Heart left ventricle (tissue), 13 donors: Measurements from ENCODE around the gene TIGIT.

Experiments used
- POLR2A ChIP-seq, 2 donors: fragments of 450-650 bp; IDR thresholded peaks; one replicate each; pipeline ENCODE4 v1.6.1; 2017; ENCODE audit warnings: antibody characterized with exemption in 2 of 2, mild to moderate bottlenecking in 2 of 2, moderate library complexity in 2 of 2
- TF ChIP-seq, protein P1 (sequence below), 12 donors: fragments of 200-600 bp; sonication (generic) in 4 of 12; IDR thresholded peaks; one replicate each; pipeline versions ENCODE4 v1.5.0 to v1.8.0; 2018 to 2022; ENCODE audit warnings: antibody characterized with exemption in 12 of 12, mild to moderate bottlenecking in 5 of 12
- donor health status: ischemic (EF 13 %, LVEDD 7.1; RV severe dilation, severe dysfunction).
- donor health status: DM: no; HTN: yes; CAD: no.
- donor health status: DM: no; HTN: no; CAD: no.
- donor health status: ischemic (EF 25% LVEDD 6.9; RV normal size, moderate dysfunction).
- donor health status: ischemic (EF 25% LVEDD 5.7; RV mildly dilated, moderate dysfunction).
- donor health status: ischemic (EF 35%, LVEDD 5.7; RV mildly dilated, moderate dysfunction).
- donor health status: nonischemic (EF 11% LVEDD 7.7; RV severe dilation, severe dysfunction).
- donor health status: DM: yes; HTN: yes; CAD: no.
- donor health status: PGD.
- donor health status: ischemic (EF 29% LVEDD 5.4; RV normal size, mild dysfunction).
- donor health status: nonischemic (EF 23%, LVEDD 6.1; RV moderate dilation, normal function).

DNA sequence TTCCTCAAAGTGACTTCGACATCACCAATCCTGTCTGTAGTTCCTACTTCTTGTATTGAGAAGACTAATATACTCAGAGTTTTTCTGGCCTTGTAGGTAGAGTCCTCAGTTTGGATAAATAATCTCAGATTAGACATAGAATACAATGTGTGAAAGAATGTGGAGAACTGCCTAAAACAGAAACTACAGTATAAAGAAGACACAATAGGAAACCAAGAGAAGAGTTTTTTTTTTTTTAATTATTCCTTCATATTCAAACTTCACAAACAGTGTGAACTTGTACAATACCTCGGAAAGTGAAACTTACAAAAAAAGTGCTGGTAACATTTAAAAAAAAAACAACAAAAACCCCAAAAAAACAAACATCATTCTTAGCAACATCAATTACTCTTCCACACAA is 20.5 kb downstream of the TIGIT start:
- TF ChIP-seq, protein P1, sequence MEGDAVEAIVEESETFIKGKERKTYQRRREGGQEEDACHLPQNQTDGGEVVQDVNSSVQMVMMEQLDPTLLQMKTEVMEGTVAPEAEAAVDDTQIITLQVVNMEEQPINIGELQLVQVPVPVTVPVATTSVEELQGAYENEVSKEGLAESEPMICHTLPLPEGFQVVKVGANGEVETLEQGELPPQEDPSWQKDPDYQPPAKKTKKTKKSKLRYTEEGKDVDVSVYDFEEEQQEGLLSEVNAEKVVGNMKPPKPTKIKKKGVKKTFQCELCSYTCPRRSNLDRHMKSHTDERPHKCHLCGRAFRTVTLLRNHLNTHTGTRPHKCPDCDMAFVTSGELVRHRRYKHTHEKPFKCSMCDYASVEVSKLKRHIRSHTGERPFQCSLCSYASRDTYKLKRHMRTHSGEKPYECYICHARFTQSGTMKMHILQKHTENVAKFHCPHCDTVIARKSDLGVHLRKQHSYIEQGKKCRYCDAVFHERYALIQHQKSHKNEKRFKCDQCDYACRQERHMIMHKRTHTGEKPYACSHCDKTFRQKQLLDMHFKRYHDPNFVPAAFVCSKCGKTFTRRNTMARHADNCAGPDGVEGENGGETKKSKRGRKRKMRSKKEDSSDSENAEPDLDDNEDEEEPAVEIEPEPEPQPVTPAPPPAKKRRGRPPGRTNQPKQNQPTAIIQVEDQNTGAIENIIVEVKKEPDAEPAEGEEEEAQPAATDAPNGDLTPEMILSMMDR (IDR thresholded peaks at IDR 0.05) = no peak
- no peak for TF ChIP-seq POLR2A (IDR thresholded peaks at IDR 0.05)
